Measurements from ENCODE around the gene CXCL9.

GRCh38 chr4:76011700-76012387 is 4.5 kb upstream of the CXCL9 start:
- no peak for TF ChIP-seq CTCF (IDR thresholded peaks at IDR 0.05)
- no peak for TF ChIP-seq EZH2 (IDR thresholded peaks at IDR 0.05; ENCODE audit: borderline replicate concordance, insufficient read depth, low read depth, low read length, poor library complexity, severe bottlenecking)

Measured in B cell (primary cell).